Loucy (cell line): ENCODE results near the gene PRDM2.
"Not testable (repeated sequence)": the region's sequence is repeated elsewhere in the genome, so short reads cannot be mapped to it uniquely, and the experiment has no call there.

Experiments
- H2AFZ ChIP-seq: fragments of 200-600 bp; sonication (generic); 2 replicates; pipeline ENCODE4 v1.6.0; 2016; ENCODE audit warnings: antibody characterized with exemption, mild to moderate bottlenecking, low read length, moderate library complexity
- H3F3A ChIP-seq: fragments of 200-600 bp; 2 replicates; pipeline ENCODE4 v1.6.0; 2016; ENCODE audit warnings: antibody characterized with exemption, low read depth, mild to moderate bottlenecking
- H3K27me3 ChIP-seq: fragments of 200-600 bp; sonication (generic); 2 replicates; pipeline ENCODE4 v1.6.1; 2014; ENCODE audit warnings: low read length, mild to moderate bottlenecking; ENCODE audit not compliant: insufficient read depth, poor library complexity, severe bottlenecking
- H3K36me3 ChIP-seq: fragments of 200-600 bp; sonication (generic); 2 replicates; pipeline ENCODE4 v1.6.1; 2016; ENCODE audit warnings: low read length; ENCODE audit not compliant: insufficient read depth
- H3K4me1 ChIP-seq: fragments of 200-600 bp; sonication (generic); 2 replicates; pipeline ENCODE4 v1.5.1; 2014; ENCODE audit warnings: low read length, mild to moderate bottlenecking; ENCODE audit not compliant: insufficient read depth, poor library complexity, severe bottlenecking
- H3K4me2 ChIP-seq: fragments of 200-600 bp; sonication (generic); 2 replicates; pipeline ENCODE4 v1.6.0; 2014; ENCODE audit warnings: antibody characterized with exemption, low read length, low read depth, mild to moderate bottlenecking; ENCODE audit not compliant: poor library complexity, severe bottlenecking
- H3K4me3 ChIP-seq: fragments of 200-600 bp; sonication (generic); 2 replicates; pipeline ENCODE4 v1.5.1; 2014; ENCODE audit warnings: low read length, mild to moderate bottlenecking, mixed read lengths; ENCODE audit not compliant: poor library complexity, severe bottlenecking
- H3K79me2 ChIP-seq: fragments of 200-600 bp; sonication (generic); 2 replicates; pipeline ENCODE4 v1.6.1; 2014; ENCODE audit warnings: low read length; ENCODE audit not compliant: insufficient read depth
- H3K9ac ChIP-seq: fragments of 200-600 bp; sonication (generic); 2 replicates; pipeline ENCODE4 v1.6.0; 2014; ENCODE audit warnings: mild to moderate bottlenecking, low read depth, low read length, moderate library complexity; ENCODE audit not compliant: poor library complexity, severe bottlenecking
- H3K9me2 ChIP-seq: fragments of 200-600 bp; sonication (generic); replicated peaks from 2 replicates; pipeline ENCODE4 v1.6.1; 2016; ENCODE audit warnings: low read depth, low read length, mixed read lengths
- H3K9me3 ChIP-seq: fragments of 200-600 bp; sonication (generic); 2 replicates; pipeline ENCODE4 v1.6.1; 2014; ENCODE audit warnings: mild to moderate bottlenecking, antibody characterized with exemption, low read length, low read depth; ENCODE audit not compliant: insufficient read depth
- H4K20me1 ChIP-seq: fragments of 200-600 bp; sonication (generic); 2 replicates; pipeline ENCODE4 v1.6.0; 2014; ENCODE audit warnings: antibody characterized with exemption, low read length, mild to moderate bottlenecking; ENCODE audit not compliant: insufficient read depth, poor library complexity, severe bottlenecking
- EZH2phosphoT487 ChIP-seq: fragments of 200-600 bp; IDR thresholded peaks from 2 replicates; pipeline ENCODE4 v1.6.1; 2018; ENCODE audit warnings: antibody characterized with exemption, mild to moderate bottlenecking, moderate library complexity, borderline replicate concordance
- TF ChIP-seq, protein P1 (sequence below): fragments of 200-600 bp; sonication (generic); conservative IDR thresholded peaks from 2 replicates; pipeline ENCODE4 v1.5.1; 2014; ENCODE audit warnings: mild to moderate bottlenecking, antibody characterized with exemption, low read length

The PRDM2 gene

DNA sequence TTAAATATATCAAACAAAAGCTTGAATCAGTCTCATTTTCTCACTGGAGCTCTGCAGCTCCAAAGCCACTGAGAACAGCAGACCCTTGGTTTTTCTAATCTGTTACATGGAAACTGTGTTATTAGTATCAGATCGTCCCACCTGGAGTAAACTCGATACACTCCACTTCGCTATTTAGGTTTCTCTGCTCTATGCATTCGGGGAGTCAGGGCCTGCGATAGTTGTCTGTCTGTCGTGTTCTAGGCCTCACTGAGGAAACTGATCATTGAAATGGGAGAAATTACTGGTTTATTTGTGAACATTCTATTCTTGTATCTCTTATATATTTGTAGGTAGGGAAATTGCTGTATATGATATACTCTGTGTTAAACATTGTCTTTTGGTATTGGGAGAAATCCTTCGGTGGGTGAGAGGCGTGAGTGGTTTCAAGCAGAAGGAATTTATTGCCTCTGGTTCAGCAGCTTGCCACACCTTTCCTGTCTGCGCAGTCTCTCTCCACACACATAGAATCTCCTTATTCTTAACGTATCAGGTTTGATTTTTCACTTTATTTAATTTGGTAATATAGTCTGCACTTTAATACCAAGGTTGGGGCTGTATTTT is 8.5 kb downstream of the PRDM2 start:
- peaks cover 68% of the 10 kb centered on the region for H3K4me1 ChIP-seq
- H3K4me3 ChIP-seq = peak overlapping the region; percentile 61
- peak overlapping the region; percentile 67 for H3K9ac ChIP-seq
- H2AFZ ChIP-seq = no peak overlapping the region
- H3K9me2 ChIP-seq = no peaks in the 10 kb centered on the region
- no peaks in the 10 kb centered on the region for H3K27me3 ChIP-seq
- TF ChIP-seq EZH2phosphoT487 = no peak
- TF ChIP-seq, protein P1, sequence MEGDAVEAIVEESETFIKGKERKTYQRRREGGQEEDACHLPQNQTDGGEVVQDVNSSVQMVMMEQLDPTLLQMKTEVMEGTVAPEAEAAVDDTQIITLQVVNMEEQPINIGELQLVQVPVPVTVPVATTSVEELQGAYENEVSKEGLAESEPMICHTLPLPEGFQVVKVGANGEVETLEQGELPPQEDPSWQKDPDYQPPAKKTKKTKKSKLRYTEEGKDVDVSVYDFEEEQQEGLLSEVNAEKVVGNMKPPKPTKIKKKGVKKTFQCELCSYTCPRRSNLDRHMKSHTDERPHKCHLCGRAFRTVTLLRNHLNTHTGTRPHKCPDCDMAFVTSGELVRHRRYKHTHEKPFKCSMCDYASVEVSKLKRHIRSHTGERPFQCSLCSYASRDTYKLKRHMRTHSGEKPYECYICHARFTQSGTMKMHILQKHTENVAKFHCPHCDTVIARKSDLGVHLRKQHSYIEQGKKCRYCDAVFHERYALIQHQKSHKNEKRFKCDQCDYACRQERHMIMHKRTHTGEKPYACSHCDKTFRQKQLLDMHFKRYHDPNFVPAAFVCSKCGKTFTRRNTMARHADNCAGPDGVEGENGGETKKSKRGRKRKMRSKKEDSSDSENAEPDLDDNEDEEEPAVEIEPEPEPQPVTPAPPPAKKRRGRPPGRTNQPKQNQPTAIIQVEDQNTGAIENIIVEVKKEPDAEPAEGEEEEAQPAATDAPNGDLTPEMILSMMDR = no peak
- no peaks in the 10 kb centered on the region for H3K9me3 ChIP-seq
- H3K36me3 ChIP-seq = no peaks in the 10 kb centered on the region
- H4K20me1 ChIP-seq = peaks cover 7% of the 10 kb centered on the region
- H3F3A ChIP-seq = no peaks in the 10 kb centered on the region
- H3K79me2 ChIP-seq = peaks cover 98% of the 10 kb centered on the region
- peak overlapping the region; percentile 87 for H3K4me2 ChIP-seq

DNA sequence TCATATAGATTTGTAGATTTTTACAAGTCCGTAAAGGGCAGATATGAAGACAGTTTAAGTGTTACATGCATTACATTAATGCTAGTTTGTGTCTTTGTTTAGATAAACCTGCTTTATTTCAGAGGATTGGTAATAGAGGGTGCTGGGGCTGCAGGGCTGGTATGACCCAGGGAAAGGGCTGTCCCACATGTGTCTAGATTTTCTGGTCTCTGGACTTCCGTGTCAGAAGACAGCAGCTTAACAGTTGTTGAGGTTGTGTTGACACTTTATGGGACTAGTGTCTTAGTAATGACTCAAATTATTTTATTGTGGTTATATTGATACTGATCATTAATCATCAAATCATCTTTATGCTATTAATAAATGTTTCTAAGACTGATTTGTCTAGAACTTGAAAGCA is 10.1 kb downstream of the PRDM2 start:
- Histone ChIP-seq H3K4me2 (peak overlapping the region; percentile 87), H2AFZ (no peak overlapping the region), H4K20me1 (no peaks in the 10 kb centered on the region), H3K4me3 (peak overlapping the region; percentile 61), H3K36me3 (no peaks in the 10 kb centered on the region), H3K9me2 (no peaks in the 10 kb centered on the region), H3K4me1 (peaks cover 61% of the 10 kb centered on the region), H3K27me3 (no peaks in the 10 kb centered on the region), H3F3A (no peaks in the 10 kb centered on the region), H3K9me3 (no peaks in the 10 kb centered on the region), H3K79me2 (peaks cover 97% of the 10 kb centered on the region), H3K9ac (peak overlapping the region; percentile 67)
- TF ChIP-seq EZH2phosphoT487 = no peak
- TF ChIP-seq, protein P1 = no peak

DNA sequence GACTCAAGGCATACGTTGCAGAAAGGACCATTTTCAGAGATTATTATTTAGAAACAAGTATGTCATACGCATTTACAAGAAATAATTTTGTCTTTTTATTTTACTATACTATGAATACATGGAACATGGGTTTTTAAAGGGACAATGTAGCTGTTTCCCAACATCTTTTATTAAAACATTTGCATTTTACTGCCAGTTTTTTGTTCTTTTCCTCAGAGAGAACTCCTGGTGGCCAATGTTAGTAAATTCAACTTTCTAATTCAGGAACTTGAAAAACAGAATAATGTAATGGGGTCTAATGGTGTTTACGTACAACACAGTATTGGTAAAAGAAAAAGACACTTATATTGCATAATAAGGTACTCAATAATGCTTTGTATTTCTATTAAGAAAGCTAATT is 14.9 kb downstream of the PRDM2 start:
- Histone ChIP-seq H3K27me3 (no peaks in the 10 kb centered on the region), H3K79me2 (peaks cover 93% of the 10 kb centered on the region)

DNA sequence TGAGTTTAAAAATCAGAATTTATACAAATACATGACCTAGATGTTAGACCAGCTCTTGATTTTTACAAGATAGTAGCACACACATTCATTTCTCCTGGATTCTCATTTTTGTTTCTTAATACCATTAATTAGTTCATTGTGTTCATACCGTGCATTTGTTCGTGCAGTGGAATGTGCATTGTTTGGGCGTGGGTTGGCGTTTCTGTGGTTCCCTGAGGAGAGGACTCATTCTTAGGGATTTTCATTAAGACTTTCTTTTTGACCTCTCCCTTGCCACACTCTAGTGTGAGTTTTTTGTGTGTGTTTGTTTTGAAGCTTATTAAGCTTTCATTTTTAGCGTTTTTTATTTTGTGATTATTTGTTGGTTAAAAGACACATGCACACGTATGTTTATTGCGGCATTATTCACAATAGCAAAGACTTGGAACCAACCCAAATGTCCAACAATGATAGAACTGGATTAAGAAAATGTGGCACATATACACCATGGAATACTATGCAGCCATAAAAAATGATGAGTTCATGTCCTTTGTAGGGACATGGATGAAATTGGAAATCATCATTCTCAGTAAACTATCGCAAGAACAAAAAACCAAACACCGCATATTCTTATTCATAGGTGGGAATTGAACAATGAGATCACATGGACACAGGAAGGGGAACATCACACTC is 15.8 kb downstream of the PRDM2 start:
- H3K79me2 ChIP-seq = peaks cover 87% of the 10 kb centered on the region
- H3K4me2 ChIP-seq = peak overlapping the region; percentile 33
- not testable (repeated sequence) for H3K9me2 ChIP-seq, H3K4me3 ChIP-seq, H3K36me3 ChIP-seq, H4K20me1 ChIP-seq, H2AFZ ChIP-seq, H3K9me3 ChIP-seq, H3F3A ChIP-seq, H3K27me3 ChIP-seq
- H3K4me1 ChIP-seq = peaks cover 37% of the 10 kb centered on the region
- peak overlapping the region; percentile 21 for H3K9ac ChIP-seq

More for the DNA sequence above, 14.9 kb downstream of the PRDM2 start:
- Histone ChIP-seq H2AFZ (no peak overlapping the region), H4K20me1 (no peaks in the 10 kb centered on the region), H3K4me1 (peaks cover 39% of the 10 kb centered on the region), H3K9me3 (no peaks in the 10 kb centered on the region), H3K9ac (peak overlapping the region; percentile 21), H3K9me2 (no peaks in the 10 kb centered on the region), H3K4me2 (peak overlapping the region; percentile 33), H3K4me3 (no peak overlapping the region), H3K36me3 (no peaks in the 10 kb centered on the region), H3F3A (no peaks in the 10 kb centered on the region)
- TF ChIP-seq EZH2phosphoT487 = no peak
- TF ChIP-seq, protein P1 = peak; percentile 54
